Smooth muscle cell (in vitro differentiated cells): ENCODE measurements around the gene RSPH1. TPM values are rescaled to one million over a fixed set of nuclear protein-coding genes. Genes with fewer than 3 reads are reported as not detected.

ENCODE experiments used
- DNase-seq: peaks from one replicate; lab custom pipeline; 2025; ENCODE audit not compliant: unreplicated experiment; lab: John Stamatoyannopoulos, UW
- H2AFZ ChIP-seq: fragments of 200-600 bp; sonication (generic); 2 replicates; pipeline ENCODE4 v1.6.0; 2016; ENCODE audit warnings: antibody characterized with exemption, low read depth, mild to moderate bottlenecking
- H3F3A ChIP-seq: fragments of 200-600 bp; sonication (generic); 2 replicates; pipeline ENCODE4 v1.6.0; 2017; ENCODE audit warnings: antibody characterized with exemption, low read depth
- H3K27ac ChIP-seq: fragments of 200-600 bp; sonication (generic); 2 replicates; pipeline ENCODE4 v1.5.1; 2016; ENCODE audit warnings: low read depth, mild to moderate bottlenecking
- H3K27me3 ChIP-seq: fragments of 200-600 bp; sonication (generic); 2 replicates; pipeline ENCODE4 v1.6.1; 2016; ENCODE audit warnings: low read depth, mild to moderate bottlenecking
- H3K36me3 ChIP-seq: fragments of 200-600 bp; sonication (generic); 2 replicates; pipeline ENCODE4 v1.5.1; 2016; ENCODE audit warnings: low read depth
- H3K4me1 ChIP-seq: fragments of 200-600 bp; sonication (generic); 2 replicates; pipeline ENCODE4 v1.5.1; 2016; ENCODE audit warnings: low read depth
- H3K4me2 ChIP-seq: fragments of 200-600 bp; sonication (generic); 2 replicates; pipeline ENCODE4 v1.6.0; 2016; ENCODE audit warnings: mild to moderate bottlenecking
- H3K4me3 ChIP-seq: fragments of 200-600 bp; sonication (generic); 2 replicates; pipeline ENCODE4 v1.5.1; 2016; ENCODE audit warnings: mild to moderate bottlenecking
- H3K79me2 ChIP-seq: fragments of 200-600 bp; sonication (generic); 2 replicates; pipeline ENCODE4 v1.6.0; 2016; ENCODE audit warnings: low read depth, mild to moderate bottlenecking
- H3K9ac ChIP-seq: fragments of 200-600 bp; sonication (generic); 2 replicates; pipeline ENCODE4 v1.6.0; 2016; ENCODE audit warnings: low read depth
- H3K9me3 ChIP-seq: fragments of 200-600 bp; sonication (generic); replicated peaks from 2 replicates; pipeline ENCODE4 v1.5.1; 2016; ENCODE audit warnings: low read depth
- H4K20me1 ChIP-seq: fragments of 200-600 bp; sonication (generic); 2 replicates; pipeline ENCODE4 v1.6.0; 2016; ENCODE audit warnings: low read depth
- CTCF ChIP-seq: fragments of 200-600 bp; sonication (generic); IDR thresholded peaks from 2 replicates; pipeline ENCODE4 v1.5.1; 2017; ENCODE audit warnings: borderline replicate concordance, mild to moderate bottlenecking, antibody characterized with exemption; ENCODE audit not compliant: insufficient read depth, poor library complexity, severe bottlenecking
- WGBS: methylation state at CpG from one replicate; pipeline ENCODE4 v1.1.7; 2016; ENCODE audit warnings: low lambda C conversion rate; 5-methylcytosine and 5-hydroxymethylcytosine counted together
- polyA plus RNA-seq: library from polyadenylated mRNA; unstranded; fragments of >200 nt; fragmentation: Nextera tagmentation; extraction: Ambion mirVana; gene quantifications from 2 replicates; pipeline ENCODE4 v1.2.1, GENCODE V29; 2016
- total RNA-seq: library from RNA; depleted of rRNA; stranded (reverse); fragments of >200 nt; gene quantifications from 2 replicates; pipeline ENCODE4 v1.2.3, GENCODE V29; 2014

Gene RSPH1
- total and polyA plus RNA-seq, 2 experiments from 2014 or later, result 0.16 TPM; not detected in 1

GRCh38 chr21:42456457-42456856 is 39.6 kb downstream of the RSPH1 start:
- H3K27me3 ChIP-seq, result no peaks in the 10 kb centered on the region
- no peak overlapping the region for H2AFZ ChIP-seq
- no peaks in the 10 kb centered on the region for H3K36me3 ChIP-seq
- peaks cover 8% of the 10 kb centered on the region for H3K4me1 ChIP-seq
- WGBS, result 21% methylated on average over 8 of the region's 8 CpGs
- peak overlapping the region; percentile 77 for H3K27ac ChIP-seq
- peak overlapping the region; percentile 3 for H3K4me2 ChIP-seq
- H3F3A ChIP-seq, result peaks cover 15% of the 10 kb centered on the region
- peak overlapping the region; percentile 0 for H3K9ac ChIP-seq
- no peak for TF ChIP-seq CTCF
- H4K20me1 ChIP-seq, result no peaks in the 10 kb centered on the region
- H3K79me2 ChIP-seq, result no peaks in the 10 kb centered on the region
- H3K9me3 ChIP-seq, result no peaks in the 10 kb centered on the region
- H3K4me3 ChIP-seq, result no peak overlapping the region
- no peak for DNase-seq

- Histone ChIP-seq H3K9ac (no peak overlapping the region), H3K9me3 (no peaks in the 10 kb centered on the region), H3K36me3 (no peaks in the 10 kb centered on the region), H2AFZ (no peak overlapping the region), H3K27me3 (no peaks in the 10 kb centered on the region), H3K27ac (peak overlapping the region; percentile 77), H3K4me1 (peaks cover 8% of the 10 kb centered on the region), H3F3A (peaks cover 15% of the 10 kb centered on the region), H3K4me3 (no peak overlapping the region), H3K4me2 (no peak overlapping the region), H3K79me2 (no peaks in the 10 kb centered on the region), H4K20me1 (no peaks in the 10 kb centered on the region)
- no peak for TF ChIP-seq CTCF
- WGBS, result 86% methylated on average over 10 of the region's 10 CpGs
- no peak for DNase-seq
Observed at GRCh38 chr21:42455754-42456440, 40.1 kb downstream of the RSPH1 start.

GRCh38 chr21:42455196-42455595 is 40.8 kb downstream of the RSPH1 start:
- no peak overlapping the region for H3K4me2 ChIP-seq
- 82% methylated on average over 9 of the region's 9 CpGs for WGBS
- H4K20me1 ChIP-seq, result no peaks in the 10 kb centered on the region
- H3K36me3 ChIP-seq, result no peaks in the 10 kb centered on the region
- peaks cover 15% of the 10 kb centered on the region for H3F3A ChIP-seq
- no peaks in the 10 kb centered on the region for H3K27me3 ChIP-seq
- DNase-seq, result no peak
- H2AFZ ChIP-seq, result no peak overlapping the region
- peaks cover 8% of the 10 kb centered on the region for H3K4me1 ChIP-seq
- no peak overlapping the region for H3K4me3 ChIP-seq
- H3K27ac ChIP-seq, result peak overlapping the region; percentile 77
- no peak overlapping the region for H3K9ac ChIP-seq
- TF ChIP-seq CTCF, result no peak
- H3K79me2 ChIP-seq, result no peaks in the 10 kb centered on the region
- H3K9me3 ChIP-seq, result no peaks in the 10 kb centered on the region

GRCh38 chr21:42454786-42455185 is 41.2 kb downstream of the RSPH1 start:
- TF ChIP-seq CTCF, result no peak
- no peak overlapping the region for H2AFZ ChIP-seq
- H3K9ac ChIP-seq, result no peak overlapping the region
- no peaks in the 10 kb centered on the region for H4K20me1 ChIP-seq
- peaks cover 8% of the 10 kb centered on the region for H3K4me1 ChIP-seq
- H3K36me3 ChIP-seq, result no peaks in the 10 kb centered on the region
- H3K4me2 ChIP-seq, result no peak overlapping the region
- no peak for DNase-seq
- no peaks in the 10 kb centered on the region for H3K79me2 ChIP-seq
- H3K27ac ChIP-seq, result peak overlapping the region; percentile 77
- WGBS, result 75% methylated on average over 9 of the region's 9 CpGs
- H3K4me3 ChIP-seq, result no peak overlapping the region
- H3K27me3 ChIP-seq, result no peaks in the 10 kb centered on the region
- H3K9me3 ChIP-seq, result no peaks in the 10 kb centered on the region
- H3F3A ChIP-seq, result peaks cover 15% of the 10 kb centered on the region
